GM23338 (cell line): ENCODE data around the gene PRR19. TPM values are rescaled to one million over a fixed set of nuclear protein-coding genes. Genes with fewer than 3 reads are reported as not detected.

Source experiments
- ATAC-seq: fragments of 200-7000 bp; cut with Tn5 transposase; 3 replicates; pipeline ENCODE4 v1.9.1; 2020
- DNase-seq: peaks from one replicate; pipeline ENCODE4 v3.0.0-alpha.2; 2015; ENCODE audit warnings: low spot score
- H2AFZ ChIP-seq: fragments of 200-600 bp; sonication (generic); 2 replicates; pipeline ENCODE4 v1.8.0; 2016; ENCODE audit warnings: antibody characterized with exemption, mild to moderate bottlenecking, moderate library complexity
- H3F3A ChIP-seq: fragments of 200-600 bp; sonication (generic); replicated peaks from 2 replicates; pipeline ENCODE4 v1.8.0; 2017; ENCODE audit warnings: antibody characterized with exemption, mixed run types, low read depth
- H3K27ac ChIP-seq: fragments of 200-600 bp; sonication (generic); 2 replicates; pipeline ENCODE4 v1.6.1; 2016; ENCODE audit warnings: low read depth
- H3K27me3 ChIP-seq: fragments of 200-600 bp; sonication (generic); 2 replicates; pipeline ENCODE4 v1.8.0; 2016; ENCODE audit warnings: mild to moderate bottlenecking, mixed run types, moderate library complexity; ENCODE audit not compliant: insufficient read depth
- H3K36me3 ChIP-seq: fragments of 200-600 bp; sonication (generic); 2 replicates; pipeline ENCODE4 v1.8.0; 2016; ENCODE audit warnings: mild to moderate bottlenecking; ENCODE audit not compliant: insufficient read depth
- H3K4me1 ChIP-seq: fragments of 200-600 bp; sonication (generic); 2 replicates; pipeline ENCODE4 v1.8.0; 2016; ENCODE audit warnings: mild to moderate bottlenecking, moderate library complexity; ENCODE audit not compliant: insufficient read depth
- H3K4me2 ChIP-seq: fragments of 200-600 bp; sonication (generic); 2 replicates; pipeline ENCODE4 v1.7.1; 2017; ENCODE audit warnings: mixed run types
- H3K4me3 ChIP-seq: fragments of 200-600 bp; sonication (generic); 2 replicates; pipeline ENCODE4 v1.6.1; 2016; ENCODE audit warnings: mixed run types
- H3K79me2 ChIP-seq: fragments of 200-600 bp; sonication (generic); replicated peaks from 2 replicates; pipeline ENCODE4 v1.8.0; 2017; ENCODE audit warnings: mild to moderate bottlenecking; ENCODE audit not compliant: insufficient read depth
- H3K9me2 ChIP-seq: fragments of 200-600 bp; sonication (generic); 2 replicates; pipeline ENCODE4 v1.8.0; 2017; ENCODE audit not compliant: insufficient read depth
- H4K20me1 ChIP-seq: fragments of 200-600 bp; sonication (generic); replicated peaks from 2 replicates; pipeline ENCODE4 v1.8.0; 2017; ENCODE audit warnings: mild to moderate bottlenecking; ENCODE audit not compliant: insufficient read depth
- H3K27ac Mint-ChIP-seq: 2 replicates; pipeline ENCODE4 v1.8.0; 2020; ENCODE audit warnings: inconsistent platforms, mild to moderate bottlenecking, moderate library complexity, mixed read lengths
- H3K27me3 Mint-ChIP-seq: 3 replicates; pipeline ENCODE4 v1.8.0; 2022; ENCODE audit warnings: low read depth, mild to moderate bottlenecking, moderate library complexity, mixed read lengths, inconsistent platforms; ENCODE audit not compliant: insufficient read depth, poor library complexity
- H3K36me3 Mint-ChIP-seq: 3 replicates; pipeline ENCODE4 v1.8.0; 2021; ENCODE audit warnings: low read depth, mild to moderate bottlenecking, inconsistent platforms, moderate library complexity, mixed read lengths
- H3K4me1 Mint-ChIP-seq: 3 replicates; pipeline ENCODE4 v1.8.0; 2020; ENCODE audit warnings: mild to moderate bottlenecking, inconsistent platforms, mixed read lengths
- H3K4me3 Mint-ChIP-seq: 3 replicates; pipeline ENCODE4 v1.8.0; 2021; ENCODE audit warnings: moderate library complexity, mild to moderate bottlenecking, inconsistent platforms, mixed read lengths
- H3K9me3 Mint-ChIP-seq: 3 replicates; pipeline ENCODE4 v1.8.0; 2020; ENCODE audit warnings: moderate library complexity, mild to moderate bottlenecking, inconsistent platforms, mixed read lengths
- CREB1 ChIP-seq: fragments of 250-450 bp; sonication (Bioruptor Pico); IDR thresholded peaks from 2 replicates; pipeline ENCODE4 v1.5.0; 2020; ENCODE audit warnings: low read depth, mild to moderate bottlenecking, moderate library complexity
- CTCF ChIP-seq, 2 experiments: fragments of 200-600 bp in 1 of 2; sonication (generic) in 1 of 2; conservative IDR thresholded peaks; 2 replicates each; pipeline versions ENCODE4 v1.5.1 to v1.6.1; 2016 to 2017; ENCODE audit warnings: antibody characterized with exemption in 2 of 2, low read depth in 2 of 2, mild to moderate bottlenecking in 2 of 2, moderate library complexity in 1 of 2
- EZH2 ChIP-seq: fragments of 200-600 bp; sonication (generic); IDR thresholded peaks from one replicate; pipeline ENCODE4 v1.8.0; 2017; ENCODE audit warnings: antibody characterized with exemption, mild to moderate bottlenecking, low read depth; ENCODE audit not compliant: unreplicated experiment
- JUNB ChIP-seq: IDR thresholded peaks from one replicate; pipeline ENCODE4 v1.6.1; 2016; ENCODE audit warnings: antibody characterized with exemption; ENCODE audit not compliant: unreplicated experiment
- NANOG ChIP-seq: IDR thresholded peaks from 2 replicates; pipeline ENCODE4 v1.6.1; 2016; ENCODE audit warnings: antibody characterized with exemption, borderline replicate concordance
- POLR2AphosphoS5 ChIP-seq: IDR thresholded peaks from 2 replicates; pipeline ENCODE4 v1.6.1; 2016; ENCODE audit warnings: antibody characterized with exemption, low read depth
- REST ChIP-seq: IDR thresholded peaks from one replicate; pipeline ENCODE4 v1.6.1; 2018; ENCODE audit warnings: antibody characterized with exemption; ENCODE audit not compliant: unreplicated experiment
- STAT1 ChIP-seq: IDR thresholded peaks from one replicate; pipeline ENCODE4 v1.6.1; 2016; ENCODE audit warnings: antibody characterized with exemption; ENCODE audit not compliant: unreplicated experiment
- ZNF331 ChIP-seq: fragments of 250-450 bp; sonication (Bioruptor Pico); IDR thresholded peaks from 2 replicates; pipeline ENCODE4 v1.5.0; 2020; ENCODE audit warnings: low read depth, mild to moderate bottlenecking, moderate library complexity
- polyA plus RNA-seq: library from polyadenylated mRNA; unstranded; fragments of >200 nt; fragmentation: Nextera tagmentation; extraction: Ambion mirVana; gene quantifications from 2 replicates; pipeline ENCODE4 v1.2.1, GENCODE V29; 2016
- total RNA-seq: library from RNA; depleted of rRNA; stranded (reverse); fragments of >200 nt; shearing (Covaris generic); gene quantifications from 2 replicates; pipeline ENCODE4 v1.2.3, GENCODE V29; 2014

The PRR19 gene
- total and polyA plus RNA-seq, 2 experiments from 2014 or later = 3.6 to 4.1 TPM

DNA sequence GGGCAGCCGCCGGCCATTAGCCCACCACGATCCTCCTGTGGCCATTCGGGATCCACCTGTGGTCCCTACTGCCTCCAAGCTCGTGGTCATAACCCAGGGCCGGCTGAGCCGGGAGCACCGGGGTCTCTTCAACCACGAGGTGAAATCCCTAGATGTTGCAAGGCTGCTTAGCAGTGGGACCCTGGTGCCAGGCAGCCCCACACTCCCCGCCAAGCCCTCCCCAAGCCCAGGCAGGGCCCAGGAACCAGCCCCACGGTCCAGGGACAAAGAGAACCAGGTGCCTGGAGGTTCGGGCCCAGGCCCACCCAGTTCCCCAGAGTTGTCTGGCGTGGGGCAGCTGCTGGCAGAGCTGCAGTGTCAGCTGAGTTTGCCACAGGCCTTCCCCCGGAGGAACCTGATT is 7.8 kb downstream of the PRR19 start:
- Histone ChIP-seq H3K4me3 (no peak overlapping the region), H3K4me2 (no peak overlapping the region), H3K27ac (no peak overlapping the region), H3K79me2 (no peaks in the 10 kb centered on the region), H3K36me3 (no peaks in the 10 kb centered on the region), H3K27me3 (peaks cover 23% of the 10 kb centered on the region), H2AFZ (no peak overlapping the region), H3K9me2 (no peaks in the 10 kb centered on the region), H3F3A (0 out of 2 replicates have a peak, but pooled peaks cover 18% of the 10 kb centered on the region), H4K20me1 (no peaks in the 10 kb centered on the region), H3K4me1 (peaks cover 5% of the 10 kb centered on the region; the same call in 1 of the 2 replicates)
- Mint-ChIP-seq H3K27me3 (peaks cover 39% of the 10 kb centered on the region), H3K9me3 (no peaks in the 10 kb centered on the region; the same call in 2 of the 3 replicates), H3K36me3 (no peaks in the 10 kb centered on the region), H3K27ac (no peak overlapping the region), H3K4me1 (peaks cover 10% of the 10 kb centered on the region), H3K4me3 (no peak overlapping the region)
- ATAC-seq (no peak), DNase-seq (no peak)
- TF ChIP-seq CREB1 = no peak
- TF ChIP-seq POLR2AphosphoS5 = no peak
- no peak for TF ChIP-seq REST
- no peak for TF ChIP-seq STAT1
- TF ChIP-seq JUNB = no peak
- TF ChIP-seq CTCF (conservative IDR thresholded peaks at IDR 0.05; ENCODE audit: low read depth in 2 of 2) = no peak
- no peak for TF ChIP-seq EZH2
- TF ChIP-seq NANOG = no peak

DNA sequence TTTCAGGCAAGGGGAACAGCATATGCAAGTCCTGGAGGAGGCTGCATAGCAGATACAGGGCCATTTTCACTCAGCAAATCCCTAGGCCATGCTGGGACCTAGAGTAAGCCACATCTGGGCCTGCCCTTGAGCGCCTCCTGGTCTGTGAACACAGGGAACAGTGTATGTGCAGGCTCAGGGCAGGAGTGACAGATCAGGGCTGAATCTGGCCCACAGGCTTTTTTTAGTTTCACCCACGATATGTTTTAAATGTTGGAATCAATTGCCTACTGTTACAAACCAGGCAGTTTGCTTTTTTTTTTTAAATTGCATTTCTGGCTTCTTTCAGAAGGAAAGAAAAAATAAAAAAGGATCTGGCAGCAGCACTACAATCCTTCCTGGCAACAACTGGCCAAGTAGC is 9.7 kb downstream of the PRR19 start:
- no peaks in the 10 kb centered on the region for H3K9me2 ChIP-seq
- H3K4me1 Mint-ChIP-seq = peaks cover 10% of the 10 kb centered on the region
- DNase-seq = peak; percentile 66
- H3K27me3 ChIP-seq = peaks cover 23% of the 10 kb centered on the region
- H3K36me3 ChIP-seq = no peaks in the 10 kb centered on the region
- no peak overlapping the region for H3K27ac ChIP-seq
- no peaks in the 10 kb centered on the region for H3K36me3 Mint-ChIP-seq
- H3K27ac Mint-ChIP-seq = no peak overlapping the region
- 0 out of 2 replicates have a peak, but pooled peaks cover 15% of the 10 kb centered on the region for H3F3A ChIP-seq
- no peaks in the 10 kb centered on the region for H3K9me3 Mint-ChIP-seq
- peaks cover 38% of the 10 kb centered on the region for H3K27me3 Mint-ChIP-seq
- H4K20me1 ChIP-seq = no peaks in the 10 kb centered on the region
- no peaks in the 10 kb centered on the region for H3K79me2 ChIP-seq
- peak; percentile 29 for ATAC-seq
- H2AFZ ChIP-seq = no peak overlapping the region
- H3K4me2 ChIP-seq = no peak overlapping the region
- H3K4me1 ChIP-seq = peaks cover 5% of the 10 kb centered on the region; the same call in 1 of the 2 replicates
- H3K4me3 ChIP-seq = no peak overlapping the region
- no peak overlapping the region for H3K4me3 Mint-ChIP-seq
- no peak for TF ChIP-seq ZNF331 (CRISPR knock-in tag)
- peak; percentile 44 to 61 for TF ChIP-seq CTCF (conservative IDR thresholded peaks at IDR 0.05; ENCODE audit: low read depth in 2 of 2)
- no peak for TF ChIP-seq POLR2AphosphoS5
